PC-3 (cell line): ENCODE data around the gene BICRAL. TPM values are rescaled to one million over a fixed set of nuclear protein-coding genes. Genes with fewer than 3 reads are reported as not detected.

Experiments used
- ATAC-seq: fragments of 200-7000 bp; cut with Tn5 transposase; 2 replicates; pipeline ENCODE4 v1.9.1; 2020; ENCODE audit warnings: mild to moderate bottlenecking, moderate library complexity
- BruUV-seq: library from RNA; stranded (reverse); fragments of 400-500 nt; replicated peaks from 2 replicates; lab custom pipeline; 2021; lab: Mats Ljungman, UMichigan
- CTCF ChIA-PET: fragments of 300-600 bp; sonication (Branson Sonifier 250); formaldehyde crosslinking; loops from one replicate; lab custom pipeline; 2022; ENCODE audit warnings: antibody characterized with exemption; lab: Charles Lee
- POLR2A ChIA-PET: fragments of 300-600 bp; sonication (Branson Sonifier 250); formaldehyde crosslinking; loops from one replicate; lab custom pipeline; 2022; ENCODE audit warnings: antibody characterized with exemption; ENCODE audit not compliant: unreplicated experiment; lab: Charles Lee
- DNase-seq: peaks from one replicate; pipeline ENCODE4 v3.0.0-alpha.2; 2015
- H2AFZ ChIP-seq: fragments of 300-600 bp; sonication (generic); 2 replicates; pipeline ENCODE4 v1.6.0; 2016; ENCODE audit warnings: antibody characterized with exemption, low read length
- H3F3A ChIP-seq: fragments of 300-600 bp; sonication (generic); one replicate; pipeline ENCODE4 v1.6.0; 2017; ENCODE audit warnings: antibody characterized with exemption, low read length, control low read depth, mild to moderate bottlenecking; ENCODE audit not compliant: unreplicated experiment
- H3K27ac ChIP-seq: fragments of 300-600 bp; sonication (generic); 2 replicates; pipeline ENCODE4 v1.5.1; 2016; ENCODE audit warnings: mild to moderate bottlenecking, low read length
- H3K27me3 ChIP-seq: fragments of 300-600 bp; sonication (generic); 2 replicates; pipeline ENCODE4 v1.6.1; 2016; ENCODE audit warnings: low read length, mixed read lengths
- H3K36me3 ChIP-seq: fragments of 300-600 bp; sonication (generic); 2 replicates; pipeline ENCODE4 v1.6.1; 2016; ENCODE audit warnings: low read depth, mixed run types, low read length, mixed read lengths
- H3K4me1 ChIP-seq: fragments of 300-600 bp; sonication (generic); 2 replicates; pipeline ENCODE4 v1.5.1; 2016; ENCODE audit warnings: low read length; ENCODE audit not compliant: insufficient read depth
- H3K4me2 ChIP-seq: fragments of 300-600 bp; sonication (generic); 2 replicates; pipeline ENCODE4 v1.6.0; 2016; ENCODE audit warnings: low read length
- H3K4me3 ChIP-seq: fragments of 300-600 bp; sonication (generic); 2 replicates; pipeline ENCODE4 v1.5.1; 2016; ENCODE audit warnings: mild to moderate bottlenecking, low read length, mixed read lengths
- H3K79me2 ChIP-seq: fragments of 300-600 bp; sonication (generic); 2 replicates; pipeline ENCODE4 v1.6.1; 2017; ENCODE audit warnings: low read length, mixed read lengths
- H3K9ac ChIP-seq: fragments of 300-600 bp; sonication (generic); 2 replicates; pipeline ENCODE4 v1.6.0; 2016; ENCODE audit warnings: mild to moderate bottlenecking, low read length
- H3K9me2 ChIP-seq: fragments of 300-600 bp; sonication (generic); replicated peaks from 2 replicates; pipeline ENCODE4 v1.6.1; 2016; ENCODE audit warnings: mixed run types, low read length, mixed read lengths
- H3K9me3 ChIP-seq: fragments of 300-600 bp; sonication (generic); 2 replicates; pipeline ENCODE4 v1.6.1; 2016; ENCODE audit warnings: low read length, mixed read lengths
- H4K20me1 ChIP-seq: fragments of 300-600 bp; sonication (generic); 2 replicates; pipeline ENCODE4 v1.6.1; 2016; ENCODE audit warnings: low read length, mixed read lengths
- EZH2 ChIP-seq: fragments of 300-600 bp; sonication (generic); IDR thresholded peaks from one replicate; pipeline ENCODE4 v1.6.1; 2017; ENCODE audit warnings: antibody characterized with exemption, mild to moderate bottlenecking, low read length; ENCODE audit not compliant: unreplicated experiment
- EZH2phosphoT487 ChIP-seq: fragments of 300-600 bp; sonication (generic); IDR thresholded peaks from 2 replicates; pipeline ENCODE4 v1.6.1; 2018; ENCODE audit warnings: mild to moderate bottlenecking, antibody characterized with exemption, low read length, borderline replicate concordance
- intact Hi-C: fragments of 100-400 bp; cut with micrococcal nuclease; formaldehyde crosslinking; loops from 2 replicates; pipeline ENCODE4 v1.9.0; 2023
- total RNA-seq: library from RNA; depleted of rRNA; stranded (reverse); fragments of >200 nt; gene quantifications from 2 replicates; pipeline ENCODE4 v1.2.3, GENCODE V29; 2014
- TF ChIP-seq, protein P1 (sequence below): fragments of 300-600 bp; sonication (generic); conservative IDR thresholded peaks from 2 replicates; pipeline ENCODE4 v1.5.1; 2017; ENCODE audit warnings: antibody characterized with exemption, low read depth, mild to moderate bottlenecking, low read length

BICRAL gene
- total RNA-seq, 1 experiment from 2014 or later, result 3.3 TPM

DNA sequence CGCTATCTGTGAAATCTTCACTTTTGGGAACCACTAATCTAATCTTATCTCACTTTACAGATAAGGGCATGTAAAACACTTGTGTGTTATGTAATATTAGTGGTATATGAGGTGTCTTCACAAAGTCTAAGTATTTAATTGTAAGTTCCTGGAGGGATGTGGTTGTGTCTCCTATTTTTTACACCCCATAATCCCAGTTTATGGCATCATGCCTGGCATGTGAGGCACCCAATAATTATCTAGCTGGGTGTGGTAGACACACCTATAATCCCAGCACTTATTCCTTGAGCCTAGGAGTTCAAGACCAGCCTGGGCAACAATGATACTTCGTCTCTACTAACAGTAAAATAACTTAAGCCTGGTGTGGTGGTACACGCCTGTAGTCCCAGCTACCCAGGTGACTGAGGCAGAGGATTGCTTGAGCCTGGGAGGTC lies 19.4 kb upstream of the BICRAL start:
- POLR2A ChIA-PET, result no interaction called here

DNA sequence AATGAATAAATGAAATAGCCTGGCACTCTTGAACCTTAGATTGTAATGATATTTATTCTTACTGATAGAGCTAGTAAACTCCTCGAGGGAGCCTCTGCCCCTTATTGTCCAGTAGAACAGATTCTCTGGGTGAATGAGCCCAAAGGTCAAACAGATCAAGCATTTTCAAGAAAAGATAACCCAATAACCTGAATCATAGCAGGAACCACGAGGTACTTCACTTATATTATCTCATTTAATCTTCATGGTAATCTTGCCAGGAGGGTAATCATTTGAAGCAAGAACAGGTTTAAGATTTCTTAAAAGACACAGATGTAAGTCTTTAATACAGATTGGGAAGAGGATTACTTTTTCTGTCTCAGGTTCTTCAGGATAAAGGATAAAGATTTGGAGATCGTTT lies 18.9 kb upstream of the BICRAL start:
- Histone ChIP-seq H2AFZ (no peak overlapping the region), H3K79me2 (no peaks in the 10 kb centered on the region), H3K4me2 (no peak overlapping the region), H3F3A (peaks cover 8% of the 10 kb centered on the region), H3K4me1 (peaks cover 19% of the 10 kb centered on the region), H4K20me1 (no peaks in the 10 kb centered on the region), H3K36me3 (no peaks in the 10 kb centered on the region), H3K27ac (no peak overlapping the region), H3K27me3 (no peaks in the 10 kb centered on the region), H3K9ac (no peak overlapping the region), H3K4me3 (no peak overlapping the region), H3K9me2 (no peaks in the 10 kb centered on the region), H3K9me3 (no peaks in the 10 kb centered on the region)
- TF ChIP-seq EZH2phosphoT487 (no peak), EZH2 (no peak)
- TF ChIP-seq, protein P1, sequence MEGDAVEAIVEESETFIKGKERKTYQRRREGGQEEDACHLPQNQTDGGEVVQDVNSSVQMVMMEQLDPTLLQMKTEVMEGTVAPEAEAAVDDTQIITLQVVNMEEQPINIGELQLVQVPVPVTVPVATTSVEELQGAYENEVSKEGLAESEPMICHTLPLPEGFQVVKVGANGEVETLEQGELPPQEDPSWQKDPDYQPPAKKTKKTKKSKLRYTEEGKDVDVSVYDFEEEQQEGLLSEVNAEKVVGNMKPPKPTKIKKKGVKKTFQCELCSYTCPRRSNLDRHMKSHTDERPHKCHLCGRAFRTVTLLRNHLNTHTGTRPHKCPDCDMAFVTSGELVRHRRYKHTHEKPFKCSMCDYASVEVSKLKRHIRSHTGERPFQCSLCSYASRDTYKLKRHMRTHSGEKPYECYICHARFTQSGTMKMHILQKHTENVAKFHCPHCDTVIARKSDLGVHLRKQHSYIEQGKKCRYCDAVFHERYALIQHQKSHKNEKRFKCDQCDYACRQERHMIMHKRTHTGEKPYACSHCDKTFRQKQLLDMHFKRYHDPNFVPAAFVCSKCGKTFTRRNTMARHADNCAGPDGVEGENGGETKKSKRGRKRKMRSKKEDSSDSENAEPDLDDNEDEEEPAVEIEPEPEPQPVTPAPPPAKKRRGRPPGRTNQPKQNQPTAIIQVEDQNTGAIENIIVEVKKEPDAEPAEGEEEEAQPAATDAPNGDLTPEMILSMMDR, result no peak
- ATAC-seq, result no peak
- BruUV-seq, result no TSS peak
- ChIA-PET CTCF (no interaction called here), POLR2A (no interaction called here)
- no peak for DNase-seq
- intact Hi-C loops, result no loop called here

More for the DNA sequence above, 19.4 kb upstream of the BICRAL start:
- DNase-seq (no peak), ATAC-seq (no peak)
- BruUV-seq, result no TSS peak
- no peak overlapping the region for H3K4me2 ChIP-seq
- no peaks in the 10 kb centered on the region for H3K9me3 ChIP-seq
- peaks cover 8% of the 10 kb centered on the region for H3F3A ChIP-seq
- H3K4me1 ChIP-seq, result peaks cover 19% of the 10 kb centered on the region
- CTCF ChIA-PET, result no interaction called here
- H3K36me3 ChIP-seq, result no peaks in the 10 kb centered on the region
- H3K9me2 ChIP-seq, result no peaks in the 10 kb centered on the region
- H3K79me2 ChIP-seq, result no peaks in the 10 kb centered on the region
- no peaks in the 10 kb centered on the region for H3K27me3 ChIP-seq
- intact Hi-C loops, result no loop called here
- no peak overlapping the region for H3K27ac ChIP-seq
- no peaks in the 10 kb centered on the region for H4K20me1 ChIP-seq
- no peak overlapping the region for H2AFZ ChIP-seq
- H3K4me3 ChIP-seq, result no peak overlapping the region
- no peak overlapping the region for H3K9ac ChIP-seq
- TF ChIP-seq, protein P1, result no peak
- TF ChIP-seq EZH2phosphoT487, result no peak
- no peak for TF ChIP-seq EZH2

DNA sequence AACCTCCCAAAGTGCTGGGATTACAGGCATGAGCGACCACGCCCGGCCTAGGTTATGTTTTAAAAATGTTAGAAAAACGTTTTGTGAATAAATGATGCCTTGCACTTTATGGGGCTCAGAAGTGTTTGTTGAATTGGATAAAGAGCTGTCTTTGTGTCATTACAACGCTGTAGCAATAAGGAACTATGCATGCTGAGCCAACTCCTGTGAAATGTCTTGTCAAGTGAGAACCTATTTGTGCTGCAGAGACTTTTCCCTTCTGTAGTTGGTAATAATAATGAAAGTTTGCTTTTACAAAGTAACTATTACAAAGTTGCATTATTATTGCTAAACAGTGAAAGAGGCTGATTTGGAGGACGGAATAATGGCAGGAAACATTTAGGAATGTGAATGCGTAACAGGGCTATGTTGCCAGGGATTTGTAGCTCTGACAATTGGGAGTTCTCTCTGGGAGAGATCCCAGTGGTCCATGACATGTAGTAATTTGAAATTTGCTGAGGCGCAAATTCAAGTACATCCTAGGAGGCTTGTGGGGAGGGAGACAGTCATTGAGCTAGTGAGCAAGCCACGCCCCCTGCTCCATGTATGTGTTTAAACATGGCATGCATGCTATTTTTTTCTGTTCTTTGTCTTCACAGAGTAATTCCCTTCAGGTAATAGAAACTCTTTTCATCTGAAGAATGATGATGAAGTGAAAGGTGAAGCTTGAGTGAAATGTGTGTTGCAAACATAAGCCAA lies 16.8 kb upstream of the BICRAL start:
- CTCF ChIA-PET, result interaction anchor here (0.6 kb wide), 1 partner anchor 18 kb away, joined by 4 read pairs; no protein-coding TSS in a partner anchor
- peaks cover 19% of the 10 kb centered on the region for H3K4me1 ChIP-seq
- H3K27ac ChIP-seq, result peak overlapping the region; percentile 84
- H2AFZ ChIP-seq, result no peak overlapping the region
- no peak for ATAC-seq
- no peaks in the 10 kb centered on the region for H3K9me2 ChIP-seq
- no peaks in the 10 kb centered on the region for H3K36me3 ChIP-seq
- no peak overlapping the region for H3K9ac ChIP-seq
- H3F3A ChIP-seq, result peaks cover 8% of the 10 kb centered on the region
- intact Hi-C loops, result no loop called here
- POLR2A ChIA-PET, result no interaction called here
- H3K4me2 ChIP-seq, result peak overlapping the region; percentile 66
- no TSS peak for BruUV-seq
- no peaks in the 10 kb centered on the region for H4K20me1 ChIP-seq
- no peaks in the 10 kb centered on the region for H3K9me3 ChIP-seq
- no peaks in the 10 kb centered on the region for H3K79me2 ChIP-seq
- H3K27me3 ChIP-seq, result no peaks in the 10 kb centered on the region
- no peak for DNase-seq
- H3K4me3 ChIP-seq, result no peak overlapping the region
- TF ChIP-seq EZH2phosphoT487 (no peak), EZH2 (no peak)
- TF ChIP-seq, protein P1, result no peak
